ENCODE data around the gene HMCN1. TPM values are rescaled to one million over a fixed set of nuclear protein-coding genes. Genes with fewer than 3 reads are reported as not detected.
A peak's percentile ranks its signal among the peaks of the same experiment; 100 is the strongest.
"Not testable (repeated sequence)": the region's sequence is repeated elsewhere in the genome, so short reads cannot be mapped to it uniquely, and the experiment has no call there.

Gene HMCN1
- total RNA-seq, 1 donor from 2014 or later: 1.6 TPM

- DNase-seq (ENCODE audit: low read depth): no peak
- H3K4me3 ChIP-seq (ENCODE audit: low read depth, low read length): no peak overlapping the region
- TF ChIP-seq CTCF (conservative IDR thresholded peaks at IDR 0.05; ENCODE audit: low read depth, low read length): no peak
Observed at GRCh38 chr1:186146974-186147373, 412.8 kb downstream of the HMCN1 start.

- DNase-seq (ENCODE audit: low read depth): peak; percentile 22
- TF ChIP-seq CTCF (conservative IDR thresholded peaks at IDR 0.05; ENCODE audit: low read depth, low read length): no peak
- H3K4me3 ChIP-seq (ENCODE audit: low read depth, low read length): no peak overlapping the region
Observed at GRCh38 chr1:186149591-186149990, 415.4 kb downstream of the HMCN1 start.

GRCh38 chr1:186152227-186152619 lies 418.0 kb downstream of the HMCN1 start:
- no peak for DNase-seq (ENCODE audit: low read depth)
- H3K4me3 ChIP-seq (ENCODE audit: low read depth, low read length): no peak overlapping the region
- TF ChIP-seq CTCF (conservative IDR thresholded peaks at IDR 0.05; ENCODE audit: low read depth, low read length): no peak

- no peak overlapping the region for H3K4me3 ChIP-seq (ENCODE audit: low read depth, low read length)
- DNase-seq (ENCODE audit: low read depth): no peak
- no peak for TF ChIP-seq CTCF (conservative IDR thresholded peaks at IDR 0.05; ENCODE audit: low read depth, low read length)
Observed at GRCh38 chr1:186152620-186153239, 418.5 kb downstream of the HMCN1 start.

GRCh38 chr1:186154651-186155050 lies 420.5 kb downstream of the HMCN1 start:
- no peak for DNase-seq (ENCODE audit: low read depth)
- TF ChIP-seq CTCF (conservative IDR thresholded peaks at IDR 0.05; ENCODE audit: low read depth, low read length): no peak
- no peak overlapping the region for H3K4me3 ChIP-seq (ENCODE audit: low read depth, low read length)

- no peak overlapping the region for H3K4me3 ChIP-seq (ENCODE audit: low read depth, low read length)
- peak; percentile 29 for DNase-seq (ENCODE audit: low read depth)
- TF ChIP-seq CTCF (conservative IDR thresholded peaks at IDR 0.05; ENCODE audit: low read depth, low read length): peak; percentile 79
Observed at GRCh38 chr1:186155594-186155993, 421.4 kb downstream of the HMCN1 start.

- DNase-seq (ENCODE audit: low read depth); H3K4me3 ChIP-seq (ENCODE audit: low read depth, low read length): not testable (repeated sequence)
Observed at GRCh38 chr1:186162895-186163294, 428.7 kb downstream of the HMCN1 start.

Data from epithelial cell of proximal tubule (primary cell).